Osteocyte (in vitro differentiated cells): ENCODE measurements around the gene SPDEF. TPM values are rescaled to one million over a fixed set of nuclear protein-coding genes. Genes with fewer than 3 reads are reported as not detected.

Experiments used
- DNase-seq: peaks from one replicate; pipeline ENCODE4 v3.0.0; 2021; ENCODE audit warnings: mixed read lengths; ENCODE audit not compliant: unreplicated experiment; ENCODE audit errors: extremely low spot score
- H3K27ac Mint-ChIP-seq: one replicate; pipeline ENCODE4 v1.8.0; 2021; ENCODE audit warnings: mild to moderate bottlenecking, mixed read lengths; ENCODE audit not compliant: unreplicated experiment
- H3K27me3 Mint-ChIP-seq: one replicate; pipeline ENCODE4 v1.8.0; 2021; ENCODE audit warnings: mixed read lengths; ENCODE audit not compliant: unreplicated experiment
- H3K36me3 Mint-ChIP-seq: one replicate; pipeline ENCODE4 v1.8.0; 2021; ENCODE audit warnings: mixed read lengths; ENCODE audit not compliant: unreplicated experiment
- H3K4me1 Mint-ChIP-seq: one replicate; pipeline ENCODE4 v1.8.0; 2021; ENCODE audit warnings: mixed read lengths; ENCODE audit not compliant: unreplicated experiment
- H3K4me3 Mint-ChIP-seq: one replicate; pipeline ENCODE4 v1.8.0; 2021; ENCODE audit warnings: mild to moderate bottlenecking, moderate library complexity, mixed read lengths; ENCODE audit not compliant: unreplicated experiment
- H3K9me3 Mint-ChIP-seq: one replicate; pipeline ENCODE4 v1.8.0; 2021; ENCODE audit warnings: mixed read lengths; ENCODE audit not compliant: unreplicated experiment
- total RNA-seq: library from RNA; stranded (reverse); gene quantifications from 2 replicates; pipeline ENCODE4 v1.2.1, GENCODE V29; 2021
- TF ChIP-seq, protein P1 (sequence below): fragments of 200-600 bp; sonication (generic); IDR thresholded peaks from 2 replicates; pipeline ENCODE4 v1.5.0; 2021; ENCODE audit warnings: antibody characterized with exemption, mild to moderate bottlenecking, moderate library complexity

SPDEF gene
- total RNA-seq, 1 donor from 2014 or later: not detected

- H3K4me1 Mint-ChIP-seq: peaks cover 39% of the 10 kb centered on the region
- no peak overlapping the region for H3K27ac Mint-ChIP-seq
- H3K27me3 Mint-ChIP-seq: no peaks in the 10 kb centered on the region
- DNase-seq: no peak
- TF ChIP-seq, protein P1, sequence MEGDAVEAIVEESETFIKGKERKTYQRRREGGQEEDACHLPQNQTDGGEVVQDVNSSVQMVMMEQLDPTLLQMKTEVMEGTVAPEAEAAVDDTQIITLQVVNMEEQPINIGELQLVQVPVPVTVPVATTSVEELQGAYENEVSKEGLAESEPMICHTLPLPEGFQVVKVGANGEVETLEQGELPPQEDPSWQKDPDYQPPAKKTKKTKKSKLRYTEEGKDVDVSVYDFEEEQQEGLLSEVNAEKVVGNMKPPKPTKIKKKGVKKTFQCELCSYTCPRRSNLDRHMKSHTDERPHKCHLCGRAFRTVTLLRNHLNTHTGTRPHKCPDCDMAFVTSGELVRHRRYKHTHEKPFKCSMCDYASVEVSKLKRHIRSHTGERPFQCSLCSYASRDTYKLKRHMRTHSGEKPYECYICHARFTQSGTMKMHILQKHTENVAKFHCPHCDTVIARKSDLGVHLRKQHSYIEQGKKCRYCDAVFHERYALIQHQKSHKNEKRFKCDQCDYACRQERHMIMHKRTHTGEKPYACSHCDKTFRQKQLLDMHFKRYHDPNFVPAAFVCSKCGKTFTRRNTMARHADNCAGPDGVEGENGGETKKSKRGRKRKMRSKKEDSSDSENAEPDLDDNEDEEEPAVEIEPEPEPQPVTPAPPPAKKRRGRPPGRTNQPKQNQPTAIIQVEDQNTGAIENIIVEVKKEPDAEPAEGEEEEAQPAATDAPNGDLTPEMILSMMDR: no peak
- H3K4me3 Mint-ChIP-seq: no peak overlapping the region
- H3K36me3 Mint-ChIP-seq: no peaks in the 10 kb centered on the region
- H3K9me3 Mint-ChIP-seq: no peaks in the 10 kb centered on the region
Observed at GRCh38 chr6:34600101-34600500, 44.0 kb upstream of the SPDEF start.

GRCh38 chr6:34598712-34599111, 42.6 kb upstream of the SPDEF start:
- Mint-ChIP-seq H3K27me3 (no peaks in the 10 kb centered on the region), H3K4me3 (no peak overlapping the region), H3K27ac (peak overlapping the region; percentile 51), H3K4me1 (peaks cover 40% of the 10 kb centered on the region), H3K36me3 (no peaks in the 10 kb centered on the region), H3K9me3 (no peaks in the 10 kb centered on the region)
- no peak for DNase-seq
- TF ChIP-seq, protein P1: no peak

DNA sequence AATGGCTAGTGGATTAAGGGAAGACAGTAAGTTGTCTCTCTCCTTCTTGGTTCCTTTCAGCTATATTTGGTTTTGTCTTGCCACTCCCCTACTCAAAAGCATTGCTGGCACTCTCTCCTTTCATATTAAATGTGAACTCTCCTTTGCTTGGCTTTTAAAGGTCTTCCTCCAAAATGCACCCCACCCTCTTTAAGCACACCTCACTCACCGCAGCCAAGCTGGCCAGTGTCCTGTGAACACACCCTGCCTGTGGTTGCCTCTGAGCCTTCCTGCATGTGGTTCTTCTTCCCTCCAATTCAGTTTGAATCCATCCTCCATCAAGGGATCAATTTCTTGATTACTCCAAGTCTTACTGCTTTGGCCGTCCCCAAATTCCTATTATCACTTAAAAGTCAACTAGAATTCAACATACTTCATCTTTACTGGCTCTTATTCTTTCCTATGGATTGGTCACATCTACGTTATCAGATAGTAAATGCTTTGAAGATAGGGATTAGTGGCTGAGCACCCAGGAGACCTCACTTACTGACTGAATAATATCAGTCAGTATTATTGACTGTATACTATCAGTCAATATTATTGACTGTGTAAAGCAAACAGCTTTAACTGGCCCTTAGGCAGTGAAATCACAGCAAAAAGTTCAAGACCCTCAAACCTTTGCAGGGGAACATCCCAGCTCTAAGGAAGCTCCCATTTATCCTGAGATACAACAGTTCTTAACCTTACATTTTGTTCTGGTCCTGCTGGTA, 41.6 kb upstream of the SPDEF start:
- TF ChIP-seq, protein P1: no peak
- H3K9me3 Mint-ChIP-seq: no peaks in the 10 kb centered on the region
- H3K4me3 Mint-ChIP-seq: no peak overlapping the region
- no peaks in the 10 kb centered on the region for H3K36me3 Mint-ChIP-seq
- no peaks in the 10 kb centered on the region for H3K27me3 Mint-ChIP-seq
- no peak overlapping the region for H3K27ac Mint-ChIP-seq
- peaks cover 40% of the 10 kb centered on the region for H3K4me1 Mint-ChIP-seq
- no peak for DNase-seq

DNA sequence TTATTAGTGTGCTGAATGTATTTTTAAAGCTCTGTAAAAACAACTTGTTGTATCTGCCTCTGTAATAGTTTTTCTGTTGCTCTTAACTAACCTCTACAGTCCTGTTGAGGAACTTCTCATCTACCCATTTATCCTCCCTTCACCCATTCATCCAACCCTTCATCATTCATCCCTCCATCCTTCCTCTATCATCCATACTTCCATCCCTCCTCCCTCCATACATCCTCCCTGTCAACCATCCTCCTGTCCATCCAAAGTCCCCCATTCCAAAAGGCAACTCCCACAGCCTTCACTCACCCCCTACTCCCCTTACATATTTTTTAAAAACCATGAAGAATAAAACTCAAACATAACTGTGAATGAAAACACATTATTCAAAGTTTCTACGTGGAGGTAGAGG, 40.7 kb upstream of the SPDEF start:
- TF ChIP-seq, protein P1: no peak
- no peaks in the 10 kb centered on the region for H3K9me3 Mint-ChIP-seq
- H3K36me3 Mint-ChIP-seq: no peaks in the 10 kb centered on the region
- peaks cover 30% of the 10 kb centered on the region for H3K4me1 Mint-ChIP-seq
- no peak for DNase-seq
- H3K4me3 Mint-ChIP-seq: no peak overlapping the region
- H3K27me3 Mint-ChIP-seq: no peaks in the 10 kb centered on the region
- H3K27ac Mint-ChIP-seq: no peak overlapping the region

DNA sequence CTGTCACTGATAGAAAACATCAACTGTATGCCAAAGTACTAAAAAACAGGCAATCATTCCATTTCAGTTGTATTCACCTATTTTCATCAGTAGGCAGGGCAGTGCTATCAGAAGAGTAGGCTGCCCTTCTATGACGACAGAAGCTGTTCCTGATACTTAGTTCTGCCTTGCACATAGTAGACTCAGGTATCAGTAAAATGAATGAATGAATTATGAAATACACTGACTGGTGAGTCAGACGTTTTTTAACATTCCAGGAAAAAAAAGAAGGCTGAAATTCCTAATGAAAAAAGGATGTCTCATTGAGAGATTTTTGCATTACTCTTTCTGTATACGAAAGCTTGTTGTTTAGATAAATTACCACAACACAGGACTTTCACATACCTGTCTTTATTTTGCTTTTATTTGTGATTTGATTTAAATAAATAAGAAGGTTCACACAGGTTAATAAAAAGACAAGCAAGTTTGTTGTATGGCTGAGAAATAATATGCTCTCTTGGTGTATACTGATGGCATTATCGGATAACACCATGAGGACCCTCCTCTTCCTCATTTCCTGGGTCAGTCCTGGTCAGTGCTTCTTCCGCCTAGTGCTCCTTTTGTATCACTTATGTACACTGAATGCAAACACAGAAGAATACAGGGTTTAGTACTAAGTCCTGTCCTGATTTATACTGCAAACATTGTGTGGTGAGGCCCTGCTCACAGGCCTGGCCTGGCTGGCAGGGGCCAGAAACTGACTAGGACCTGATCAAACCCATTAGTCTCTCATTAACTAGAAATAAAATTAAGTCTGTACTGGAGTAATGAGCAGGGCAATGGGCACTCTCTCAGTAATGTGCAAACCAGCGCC, 39.4 kb upstream of the SPDEF start:
- Mint-ChIP-seq H3K9me3 (no peaks in the 10 kb centered on the region), H3K4me3 (no peak overlapping the region), H3K27me3 (no peaks in the 10 kb centered on the region), H3K4me1 (peaks cover 28% of the 10 kb centered on the region), H3K36me3 (no peaks in the 10 kb centered on the region), H3K27ac (no peak overlapping the region)
- DNase-seq: no peak
- TF ChIP-seq, protein P1: no peak
